Measurements from ENCODE around the gene PUSL1.

The PUSL1 gene

DNA sequence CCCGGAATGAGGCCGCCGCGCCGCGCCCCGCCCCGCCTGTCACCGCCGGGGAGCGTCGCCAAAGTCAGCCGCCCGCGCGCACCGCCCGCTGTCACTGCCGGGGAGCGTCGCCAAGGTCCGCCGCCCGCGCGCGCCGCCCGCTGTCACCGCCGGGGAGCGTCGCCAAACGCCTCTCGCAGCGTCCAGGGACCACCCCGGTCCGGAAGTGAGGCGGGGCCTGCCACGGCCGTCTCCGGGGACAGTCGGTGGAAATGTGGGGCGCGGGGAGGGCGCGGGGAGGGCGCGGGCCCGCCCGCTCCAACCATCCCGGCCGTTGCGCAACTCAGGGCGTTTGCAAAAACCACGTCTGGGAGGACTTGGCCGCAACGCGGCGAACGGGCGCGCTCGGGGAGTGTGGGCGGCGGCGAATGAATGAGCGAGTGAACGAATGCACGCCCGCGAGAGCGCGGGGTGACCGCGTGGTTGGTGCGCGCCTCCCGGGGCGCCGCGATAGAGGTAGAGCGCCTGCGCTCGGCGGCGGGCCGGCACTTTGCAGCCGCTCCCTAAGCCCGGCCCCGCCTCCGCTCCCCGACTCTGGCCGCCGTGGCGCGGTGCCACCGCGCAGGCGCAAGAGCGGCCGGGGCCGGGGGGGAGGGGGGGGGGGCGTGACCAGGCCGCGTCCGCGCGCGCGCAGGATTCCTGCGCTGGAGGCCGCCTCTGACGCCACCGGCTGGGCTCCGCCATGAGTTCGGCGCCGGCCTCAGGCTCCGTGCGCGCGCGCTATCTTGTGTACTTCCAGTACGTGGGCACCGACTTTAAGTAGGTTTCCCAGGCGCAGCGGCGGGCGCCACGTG is at the start of gene PUSL1, which contains the start of gene ACAP3:
TSS of gene PUSL1 (plus strand) at position 675 of the 833 bp plus-strand sequence. CDS start at position 722, 47 bp downstream.
TSS of gene ACAP3 (minus strand) at position 8 of the 833 bp plus-strand sequence. CDS start 115 bp downstream, outside the sequence.
- peak; percentile 85 for DNase-seq (ENCODE audit: low read depth)
- H3K4me3 ChIP-seq (ENCODE audit: low read depth, low read length) = peak within 1 kb of the TSS; percentile 72

DNA sequence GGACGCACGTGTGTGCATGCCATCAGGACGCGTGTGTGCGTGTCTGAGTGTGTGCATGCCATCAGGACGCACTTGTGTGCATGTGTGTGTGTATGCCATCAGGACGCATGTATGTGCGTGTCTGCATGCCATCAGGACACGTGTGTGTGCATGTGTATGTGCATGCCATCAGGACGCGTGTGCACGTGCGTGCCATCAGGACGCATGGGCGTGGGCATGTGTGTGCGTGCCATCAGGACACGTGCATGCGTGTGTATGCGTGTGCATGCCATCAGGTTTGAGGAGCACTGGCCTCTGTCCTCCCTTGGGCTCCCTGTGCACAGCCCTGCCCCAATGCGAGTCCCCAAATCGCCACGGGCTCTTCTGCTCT is 49.3 kb upstream of the PUSL1 start:
- H3K4me3 ChIP-seq (ENCODE audit: low read depth, low read length) = no peak overlapping the region
- DNase-seq (ENCODE audit: low read depth) = no peak

GRCh38 chr1:1259540-1259939 is 48.9 kb upstream of the PUSL1 start:
- H3K4me3 ChIP-seq (ENCODE audit: low read depth, low read length) = no peak overlapping the region
- DNase-seq (ENCODE audit: low read depth) = no peak

DNA sequence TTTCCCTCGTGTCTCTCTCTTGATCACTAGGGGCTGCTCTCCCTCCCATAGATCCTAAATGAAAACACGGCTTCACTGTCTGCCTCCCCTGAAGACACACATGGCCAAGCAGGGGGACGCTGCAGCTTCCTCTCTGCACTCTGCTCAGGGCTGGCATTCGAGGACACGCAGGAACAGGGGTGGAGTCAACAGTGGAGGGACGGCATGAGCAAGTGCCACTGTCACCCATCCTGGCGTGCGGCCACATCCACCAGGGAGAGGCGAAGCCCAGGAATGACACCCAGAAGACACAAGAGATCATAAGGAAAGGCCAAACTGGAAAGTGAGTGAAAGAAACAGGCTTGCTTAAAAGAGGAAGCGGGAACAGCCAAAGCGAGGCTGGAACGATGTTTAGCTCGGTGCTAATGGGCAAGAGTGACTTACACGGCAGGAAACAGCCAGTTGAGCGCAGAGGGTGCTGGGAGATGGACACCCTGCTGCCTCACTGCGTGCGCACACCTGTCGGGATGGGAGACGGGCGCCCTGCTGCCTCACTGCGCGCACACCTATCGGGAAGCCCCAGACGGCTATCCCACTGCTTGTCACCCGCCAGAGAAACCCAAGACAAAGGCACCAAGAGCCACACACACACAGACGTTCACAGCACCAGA is 48.3 kb upstream of the PUSL1 start:
- DNase-seq (ENCODE audit: low read depth) = no peak
- H3K4me3 ChIP-seq (ENCODE audit: low read depth, low read length) = no peak overlapping the region

- DNase-seq (ENCODE audit: low read depth) = no peak
- H3K4me3 ChIP-seq (ENCODE audit: low read depth, low read length) = no peak overlapping the region
Measured at GRCh38 chr1:1260843-1261560, 47.4 kb upstream of the PUSL1 start.

DNA sequence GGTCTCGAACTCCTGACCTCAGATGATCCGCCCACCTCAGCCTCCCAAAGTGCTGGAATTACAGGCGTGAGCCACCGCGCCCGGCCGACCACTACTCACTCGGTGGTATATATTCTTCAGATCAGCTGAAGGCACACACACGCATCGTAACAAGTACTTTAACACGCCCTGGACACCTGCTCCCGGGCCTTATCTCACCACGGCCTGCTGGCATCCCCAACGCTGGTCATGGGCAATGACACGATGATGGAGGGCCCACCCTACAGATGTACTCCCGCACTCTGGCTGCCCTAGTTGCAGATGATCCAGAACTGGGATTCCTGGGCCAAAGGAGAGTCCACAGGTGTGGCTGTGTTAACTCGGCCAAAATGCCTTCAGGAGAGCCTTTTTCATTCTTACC is 46.3 kb upstream of the PUSL1 start:
- H3K4me3 ChIP-seq (ENCODE audit: low read depth, low read length) = no peak overlapping the region
- DNase-seq (ENCODE audit: low read depth) = no peak

- DNase-seq (ENCODE audit: low read depth) = no peak
- no peak overlapping the region for H3K4me3 ChIP-seq (ENCODE audit: low read depth, low read length)
Measured at GRCh38 chr1:1262758-1263157, 45.6 kb upstream of the PUSL1 start.

DNA sequence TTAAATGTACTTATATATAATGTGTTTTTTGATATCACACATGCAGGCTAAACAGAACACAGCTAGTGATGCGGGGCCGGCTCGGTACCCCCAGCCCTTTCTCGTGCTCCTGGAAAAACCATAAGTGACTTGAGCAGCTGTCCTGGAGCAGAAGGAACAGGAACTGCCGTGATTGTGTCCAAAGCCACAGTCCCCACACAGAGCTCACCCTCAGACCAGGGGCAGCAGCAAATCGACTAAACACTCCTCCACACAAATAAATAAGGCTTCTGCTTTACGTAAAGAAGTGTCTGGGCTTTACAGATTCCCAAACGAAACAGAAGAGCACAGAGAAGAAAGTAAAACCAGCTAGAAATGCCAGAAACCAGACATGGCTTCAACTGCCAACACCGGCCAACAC is 44.4 kb upstream of the PUSL1 start:
- DNase-seq (ENCODE audit: low read depth) = no peak
- no peak overlapping the region for H3K4me3 ChIP-seq (ENCODE audit: low read depth, low read length)

DNA sequence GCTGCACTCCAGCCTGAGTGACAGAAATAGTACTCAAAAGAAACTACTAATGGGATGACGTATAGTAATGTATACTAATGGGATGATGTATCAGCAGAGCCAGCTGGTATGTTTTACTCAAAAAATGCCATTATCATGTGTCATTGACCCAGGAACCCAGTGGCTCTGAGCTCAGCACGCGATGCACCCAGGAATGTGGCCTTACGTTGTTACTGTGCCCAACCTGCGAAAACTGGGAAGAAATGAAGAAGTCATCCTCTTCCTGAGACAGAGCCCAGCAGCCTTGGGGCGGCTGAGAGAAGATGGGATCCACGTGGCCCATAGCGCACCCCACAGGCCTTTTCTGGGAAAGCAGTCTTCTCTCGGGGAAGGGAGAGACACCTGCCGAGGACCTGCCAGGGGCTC is 43.5 kb upstream of the PUSL1 start:
- H3K4me3 ChIP-seq (ENCODE audit: low read depth, low read length) = no peak overlapping the region

DNA sequence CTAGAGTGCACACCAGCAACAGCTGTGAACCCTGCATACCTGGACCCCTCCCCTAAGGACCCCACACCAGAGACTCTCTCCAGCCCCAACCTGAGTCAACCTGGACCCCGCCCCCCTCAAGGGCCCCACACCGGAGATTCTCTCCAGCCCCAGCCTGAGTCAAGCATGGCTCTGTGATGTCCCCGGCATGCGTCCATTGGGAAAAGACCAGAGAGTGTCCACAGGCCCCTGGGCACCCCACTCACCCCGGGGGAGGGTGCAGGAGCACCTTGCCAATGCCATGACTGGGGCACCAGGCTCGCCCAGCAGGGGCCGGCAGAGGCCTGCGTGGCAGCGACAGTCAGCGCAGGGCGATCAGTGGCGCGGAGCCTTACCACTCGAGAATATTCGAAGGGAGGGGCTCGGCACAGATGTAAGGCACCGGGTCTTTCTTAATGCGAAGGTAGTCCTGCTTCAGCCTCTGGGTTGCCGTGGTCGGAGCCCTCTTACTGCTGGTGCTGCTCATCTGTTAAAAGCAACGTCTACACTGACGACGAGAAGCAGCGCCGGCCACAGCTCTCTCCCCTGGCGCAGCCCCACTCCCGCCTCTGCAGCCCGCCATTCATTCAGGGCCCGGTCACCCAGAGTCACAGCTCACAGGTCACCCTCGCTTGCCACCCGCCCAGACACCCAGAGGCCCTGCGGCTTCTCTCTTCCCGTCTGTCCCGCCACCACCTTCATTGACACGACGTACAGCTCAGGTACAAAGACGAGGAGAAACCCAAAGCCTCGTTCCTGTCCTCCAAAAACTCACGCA is 40.7 kb upstream of the PUSL1 start:
- DNase-seq (ENCODE audit: low read depth) = no peak
- H3K4me3 ChIP-seq (ENCODE audit: low read depth, low read length) = no peak overlapping the region

More for the DNA sequence above, 43.5 kb upstream of the PUSL1 start:
- peak; percentile 90 for DNase-seq (ENCODE audit: low read depth)

DNA sequence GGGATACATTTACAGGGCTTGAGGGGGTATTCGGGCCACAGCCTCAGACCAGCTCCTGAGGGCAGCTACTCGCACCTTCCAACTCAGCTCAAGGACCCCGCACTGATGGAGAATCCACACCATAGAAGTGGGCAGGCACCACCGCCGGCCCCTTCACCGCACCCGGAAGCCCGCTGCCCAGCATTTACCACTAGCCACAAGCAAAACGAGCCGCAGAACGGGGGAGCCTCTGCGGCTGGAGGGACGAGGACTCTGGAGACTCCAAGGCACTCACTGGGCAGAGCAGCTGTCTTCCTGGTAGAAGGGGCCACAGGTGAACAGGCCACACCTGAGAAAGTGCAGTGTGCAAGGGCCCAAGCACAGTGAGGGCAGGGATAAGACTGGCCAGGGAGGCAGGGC is 40.1 kb upstream of the PUSL1 start:
- no peak overlapping the region for H3K4me3 ChIP-seq (ENCODE audit: low read depth, low read length)
- no peak for DNase-seq (ENCODE audit: low read depth)

GRCh38 chr1:1270813-1271212 is 37.6 kb upstream of the PUSL1 start:
- DNase-seq (ENCODE audit: low read depth) = no peak
- no peak overlapping the region for H3K4me3 ChIP-seq (ENCODE audit: low read depth, low read length)

GRCh38 chr1:1272341-1273208 is 35.8 kb upstream of the PUSL1 start:
- peak overlapping the region; percentile 62 for H3K4me3 ChIP-seq (ENCODE audit: low read depth, low read length)
- DNase-seq (ENCODE audit: low read depth) = no peak

- DNase-seq (ENCODE audit: low read depth) = no peak
- peak overlapping the region; percentile 62 for H3K4me3 ChIP-seq (ENCODE audit: low read depth, low read length)
Measured at GRCh38 chr1:1273209-1273511, 35.2 kb upstream of the PUSL1 start.

GRCh38 chr1:1273512-1274298 is 34.7 kb upstream of the PUSL1 start, which contains the start of gene UBE2J2:
Gene UBE2J2, minus strand, starts transcription at chr1:1273854. Its CDS starts 5,862 bp downstream, at chr1:1267992.
- peak within 1 kb of the TSS; percentile 62 for H3K4me3 ChIP-seq (ENCODE audit: low read depth, low read length)
- peak; percentile 74 for DNase-seq (ENCODE audit: low read depth)

- DNase-seq (ENCODE audit: low read depth) = no peak
- peak overlapping the region; percentile 62 for H3K4me3 ChIP-seq (ENCODE audit: low read depth, low read length)
Measured at GRCh38 chr1:1274299-1274930, 34.0 kb upstream of the PUSL1 start.

DNA sequence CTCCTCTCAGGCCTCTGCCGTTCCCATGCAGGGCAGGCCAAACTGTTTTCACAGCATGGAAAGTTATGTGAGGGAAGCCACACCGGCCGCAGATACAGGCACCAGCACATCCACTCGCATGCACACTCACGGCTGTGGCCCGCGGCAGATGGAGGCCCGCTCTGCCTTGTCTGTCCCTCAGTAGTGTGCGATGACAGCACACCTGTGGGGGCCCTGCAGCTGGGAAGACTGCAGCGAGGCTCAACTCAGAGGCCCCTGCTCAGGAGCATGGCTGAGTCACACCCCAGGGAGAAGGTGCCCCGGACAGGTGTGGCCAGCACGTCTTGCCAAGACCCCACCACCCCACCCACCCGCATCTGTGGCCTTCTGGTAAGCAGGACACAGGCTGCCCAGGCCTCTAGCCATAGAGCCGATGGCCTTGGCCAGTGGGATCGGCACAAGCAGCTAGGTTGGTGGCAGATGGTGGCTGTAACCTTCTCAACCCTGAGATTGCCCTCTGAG is 33.4 kb upstream of the PUSL1 start:
- DNase-seq (ENCODE audit: low read depth) = no peak
- peak overlapping the region; percentile 62 for H3K4me3 ChIP-seq (ENCODE audit: low read depth, low read length)

All from skeletal muscle cell (primary cell).